Caco-2 (cell line): ENCODE results near the gene ALDH1A2. TPM values are rescaled to one million over a fixed set of nuclear protein-coding genes. Genes with fewer than 3 reads are reported as not detected.

Experiments
- BruUV-seq: library from RNA; stranded (reverse); fragments of 400-500 nt; replicated peaks from 2 replicates; lab custom pipeline; 2021; lab: Mats Ljungman, UMichigan
- CTCF ChIA-PET: fragments of 300-600 bp; sonication (Branson Sonifier 250); formaldehyde crosslinking; loops from one replicate; lab custom pipeline; 2022; ENCODE audit warnings: antibody characterized with exemption; lab: Charles Lee
- POLR2A ChIA-PET: fragments of 300-600 bp; sonication (Branson Sonifier 250); formaldehyde crosslinking; loops from one replicate; lab custom pipeline; 2022; ENCODE audit warnings: antibody characterized with exemption; lab: Charles Lee
- DNase-seq, 2 experiments: peaks; one replicate each; pipeline versions ENCODE4 v3.0.0 to v3.0.0-alpha.2; 2020 to 2022
- H3K27me3 ChIP-seq: replicated peaks from 2 replicates; pipeline ENCODE4 v1.6.0; 2011; ENCODE audit warnings: low read length; ENCODE audit not compliant: control insufficient read depth, insufficient read depth
- H3K36me3 ChIP-seq: 2 replicates; pipeline ENCODE4 v1.5.1; 2011; ENCODE audit warnings: low read length; ENCODE audit not compliant: control insufficient read depth, insufficient read depth
- H3K4me1 ChIP-seq: fragments of 250-450 bp; sonication (Bioruptor Pico); 2 replicates; pipeline ENCODE4 v1.5.1; 2020; ENCODE audit warnings: mild to moderate bottlenecking
- H3K4me3 ChIP-seq: 2 replicates; pipeline ENCODE4 v1.5.1; 2011; ENCODE audit warnings: low read depth, mild to moderate bottlenecking, control low read depth, low read length
- H3K9me3 ChIP-seq: fragments of 250-450 bp; sonication (Bioruptor Pico); 2 replicates; pipeline ENCODE4 v1.5.1; 2020; ENCODE audit warnings: mild to moderate bottlenecking, moderate library complexity
- H3K27ac Mint-ChIP-seq: one replicate; pipeline ENCODE4 v1.8.0; 2022; ENCODE audit warnings: mixed read lengths; ENCODE audit not compliant: unreplicated experiment
- H3K27me3 Mint-ChIP-seq: one replicate; pipeline ENCODE4 v1.8.0; 2022; ENCODE audit warnings: mixed read lengths; ENCODE audit not compliant: insufficient read depth, unreplicated experiment
- H3K36me3 Mint-ChIP-seq: one replicate; pipeline ENCODE4 v1.8.0; 2022; ENCODE audit warnings: mild to moderate bottlenecking, mixed read lengths; ENCODE audit not compliant: insufficient read depth, unreplicated experiment
- H3K4me1 Mint-ChIP-seq: one replicate; pipeline ENCODE4 v1.8.0; 2022; ENCODE audit warnings: low read depth, mixed read lengths; ENCODE audit not compliant: unreplicated experiment
- H3K4me3 Mint-ChIP-seq: one replicate; pipeline ENCODE4 v1.8.0; 2022; ENCODE audit warnings: mild to moderate bottlenecking, moderate library complexity, mixed read lengths; ENCODE audit not compliant: unreplicated experiment
- H3K9me3 Mint-ChIP-seq: one replicate; pipeline ENCODE4 v1.8.0; 2022; ENCODE audit warnings: mixed read lengths; ENCODE audit not compliant: unreplicated experiment
- CTCF ChIP-seq, 2 experiments: fragments of 200-600 bp in 1 of 2; IDR thresholded peaks; 1 replicate in 1 of 2; 2 replicates in 1 of 2; pipeline versions ENCODE4 v1.5.1 to v1.8.0; 2011 to 2022; ENCODE audit warnings: antibody characterized with exemption in 1 of 2, control low read depth in 1 of 2, inconsistent platforms in 1 of 2, low read depth in 1 of 2, low read length in 1 of 2, mild to moderate bottlenecking in 1 of 2, moderate library complexity in 1 of 2; ENCODE audit not compliant: insufficient read depth in 1 of 2, severe bottlenecking in 1 of 2, unreplicated experiment in 1 of 2
- intact Hi-C: fragments of 100-400 bp; cut with micrococcal nuclease; formaldehyde crosslinking; loops from one replicate; pipeline ENCODE4 v1.10.0; 2022; ENCODE audit not compliant: unreplicated experiment
- total RNA-seq: library from RNA; stranded (reverse); gene quantifications from 2 replicates; pipeline ENCODE4 v1.2.3, GENCODE V29; 2022

The ALDH1A2 gene
- total RNA-seq, 1 experiment from 2014 or later = 0.61 TPM

- no peaks in the 10 kb centered on the region for H3K27me3 ChIP-seq
- no peaks in the 10 kb centered on the region for H3K9me3 ChIP-seq
- Mint-ChIP-seq H3K36me3 (no peaks in the 10 kb centered on the region), H3K27ac (no peak overlapping the region), H3K27me3 (peaks cover 15% of the 10 kb centered on the region), H3K4me3 (no peak overlapping the region), H3K9me3 (no peaks in the 10 kb centered on the region), H3K4me1 (no peaks in the 10 kb centered on the region)
- no peaks in the 10 kb centered on the region for H3K4me1 ChIP-seq
- TF ChIP-seq CTCF (IDR thresholded peaks at IDR 0.05; ENCODE audit: insufficient read depth in 1 of 2, low read depth in 1 of 2, low read length in 1 of 2, severe bottlenecking in 1 of 2, unreplicated experiment in 1 of 2) = no peak
- intact Hi-C loops = no loop called here
- CTCF ChIA-PET = no interaction called here
- POLR2A ChIA-PET = no interaction called here
- no peak overlapping the region for H3K4me3 ChIP-seq
- H3K36me3 ChIP-seq = no peaks in the 10 kb centered on the region
- no peak for DNase-seq
- no TSS peak for BruUV-seq
Measured at GRCh38 chr15:58095415-58095814, 29.9 kb upstream of the ALDH1A2 start.

DNA sequence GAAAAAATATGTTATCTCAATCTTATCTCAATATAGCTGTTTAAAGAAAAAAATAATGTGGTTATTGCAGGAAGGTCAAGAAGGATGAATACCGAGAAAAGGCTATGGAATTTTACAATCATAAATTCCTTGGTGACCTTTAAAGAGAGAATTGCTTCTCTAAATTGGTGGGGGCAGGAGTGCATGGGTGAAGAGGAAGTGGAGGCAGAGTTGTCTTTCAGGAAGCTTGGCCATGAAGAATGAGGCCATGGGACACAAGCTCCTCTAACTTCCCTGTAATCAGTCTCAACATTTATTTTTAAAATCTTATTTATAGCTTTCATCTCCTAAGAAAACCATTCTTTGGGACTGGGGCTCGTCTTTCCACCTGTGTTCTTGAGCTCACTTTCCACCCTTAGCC lies 22.4 kb upstream of the ALDH1A2 start:
- no peaks in the 10 kb centered on the region for H3K4me1 ChIP-seq
- intact Hi-C loops = no loop called here
- CTCF ChIA-PET = no interaction called here
- DNase-seq = no peak
- Mint-ChIP-seq H3K27me3 (peaks cover 24% of the 10 kb centered on the region), H3K9me3 (no peaks in the 10 kb centered on the region), H3K36me3 (no peaks in the 10 kb centered on the region), H3K4me3 (no peak overlapping the region), H3K27ac (no peak overlapping the region), H3K4me1 (peaks cover 7% of the 10 kb centered on the region)
- H3K27me3 ChIP-seq = no peaks in the 10 kb centered on the region
- H3K9me3 ChIP-seq = no peaks in the 10 kb centered on the region
- H3K4me3 ChIP-seq = no peak overlapping the region
- POLR2A ChIA-PET = no interaction called here
- BruUV-seq = no TSS peak
- TF ChIP-seq CTCF (IDR thresholded peaks at IDR 0.05; ENCODE audit: insufficient read depth in 1 of 2, low read depth in 1 of 2, low read length in 1 of 2, severe bottlenecking in 1 of 2, unreplicated experiment in 1 of 2) = no peak
- H3K36me3 ChIP-seq = no peaks in the 10 kb centered on the region

GRCh38 chr15:58086491-58086890 lies 21.0 kb upstream of the ALDH1A2 start:
- TF ChIP-seq CTCF (IDR thresholded peaks at IDR 0.05; ENCODE audit: insufficient read depth in 1 of 2, low read depth in 1 of 2, low read length in 1 of 2, severe bottlenecking in 1 of 2, unreplicated experiment in 1 of 2) = no peak
- no peaks in the 10 kb centered on the region for H3K9me3 Mint-ChIP-seq
- no peaks in the 10 kb centered on the region for H3K4me1 ChIP-seq
- H3K4me1 Mint-ChIP-seq = peaks cover 7% of the 10 kb centered on the region
- H3K27me3 Mint-ChIP-seq = peaks cover 24% of the 10 kb centered on the region
- H3K4me3 ChIP-seq = no peak overlapping the region
- DNase-seq = no peak
- intact Hi-C loops = no loop called here
- H3K9me3 ChIP-seq = no peaks in the 10 kb centered on the region
- H3K27ac Mint-ChIP-seq = no peak overlapping the region
- H3K36me3 Mint-ChIP-seq = no peaks in the 10 kb centered on the region
- CTCF ChIA-PET = no interaction called here
- BruUV-seq = no TSS peak
- POLR2A ChIA-PET = no interaction called here
- H3K36me3 ChIP-seq = no peaks in the 10 kb centered on the region
- H3K27me3 ChIP-seq = no peaks in the 10 kb centered on the region
- no peak overlapping the region for H3K4me3 Mint-ChIP-seq
